Activated B cell treated with CpG ODN at 0.5 μM for 24 hours (primary cell): Measurements from ENCODE around the gene DESI1. TPM values are rescaled to one million over a fixed set of nuclear protein-coding genes. Genes with fewer than 3 reads are reported as not detected.

Source experiments
- ATAC-seq: fragments of 200-7000 bp; cut with Tn5 transposase; one replicate; pipeline ENCODE4 v1.10.0; 2021; ENCODE audit warnings: low read depth, mild to moderate bottlenecking, moderate library complexity
- CTCF ChIA-PET: fragments of 350-600 bp; sonication (Branson Sonifier 250); formaldehyde crosslinking; loops from one replicate; lab custom pipeline; 2021; ENCODE audit warnings: antibody characterized with exemption; lab: Charles Lee
- POLR2A ChIA-PET: fragments of 350-600 bp; sonication (Branson Sonifier 250); formaldehyde crosslinking; loops from one replicate; lab custom pipeline; 2021; ENCODE audit warnings: antibody characterized with exemption; lab: Charles Lee
- DNase-seq: peaks from one replicate; pipeline ENCODE4 v3.0.0; 2022
- H3K27ac Mint-ChIP-seq: one replicate; pipeline ENCODE4 v1.8.0; 2020; ENCODE audit warnings: mixed read lengths
- H3K27me3 Mint-ChIP-seq: one replicate; pipeline ENCODE4 v1.8.0; 2021; ENCODE audit warnings: mixed read lengths
- H3K36me3 Mint-ChIP-seq: one replicate; pipeline ENCODE4 v1.8.0; 2021; ENCODE audit warnings: low read depth, mixed read lengths
- H3K4me1 Mint-ChIP-seq: one replicate; pipeline ENCODE4 v1.8.0; 2021; ENCODE audit warnings: mixed read lengths
- H3K4me3 Mint-ChIP-seq: one replicate; pipeline ENCODE4 v1.8.0; 2020; ENCODE audit warnings: mild to moderate bottlenecking, mixed read lengths
- H3K9me3 Mint-ChIP-seq: one replicate; pipeline ENCODE4 v1.8.0; 2020; ENCODE audit warnings: mixed read lengths
- CTCF ChIP-seq: fragments of 200-600 bp; IDR thresholded peaks from one replicate; pipeline ENCODE4 v1.8.0; 2022; ENCODE audit warnings: antibody characterized with exemption, mild to moderate bottlenecking
- intact Hi-C: fragments of 100-400 bp; cut with micrococcal nuclease; formaldehyde crosslinking; loops from one replicate; pipeline ENCODE4 v1.15.1; 2024
- total RNA-seq: library from RNA; stranded (reverse); gene quantifications from 2 replicates; pipeline ENCODE4 v1.2.3, GENCODE V29; 2022

The DESI1 gene
- total RNA-seq, 1 donor from 2014 or later = 49.5 TPM

DNA sequence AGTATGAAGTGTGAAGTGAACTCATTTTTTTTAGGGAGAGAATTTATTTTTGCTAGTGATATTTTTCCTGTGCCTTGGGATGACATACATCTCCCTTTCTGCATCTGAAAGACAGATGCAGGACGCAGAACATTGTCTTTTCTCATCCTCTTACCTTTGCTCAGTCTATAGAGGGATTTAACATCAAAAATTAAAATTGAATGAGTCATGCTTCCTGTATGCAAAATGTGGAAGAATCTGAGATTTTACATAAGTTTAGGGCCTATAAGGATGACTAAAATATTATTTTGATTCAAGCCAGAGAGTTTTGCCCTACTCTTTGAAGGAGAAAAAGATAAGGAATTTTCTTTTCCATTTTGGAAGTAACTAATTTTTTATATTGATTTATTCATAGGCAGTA is 27.6 kb upstream of the DESI1 start:
- TF ChIP-seq CTCF = no peak
- intact Hi-C loops = no loop called here
- ChIA-PET POLR2A (interaction anchor here (0.6 kb wide), 1 partner anchor 180 kb away, joined by 4 read pairs; the partner anchor contains the start of gene PHF5A), CTCF (no interaction called here)
- Mint-ChIP-seq H3K27me3 (no peaks in the 10 kb centered on the region), H3K27ac (no peak overlapping the region), H3K36me3 (peaks cover 69% of the 10 kb centered on the region), H3K9me3 (no peaks in the 10 kb centered on the region), H3K4me1 (peaks cover 8% of the 10 kb centered on the region), H3K4me3 (no peak overlapping the region)
- ATAC-seq = peak; percentile 47
- no peak for DNase-seq

DNA sequence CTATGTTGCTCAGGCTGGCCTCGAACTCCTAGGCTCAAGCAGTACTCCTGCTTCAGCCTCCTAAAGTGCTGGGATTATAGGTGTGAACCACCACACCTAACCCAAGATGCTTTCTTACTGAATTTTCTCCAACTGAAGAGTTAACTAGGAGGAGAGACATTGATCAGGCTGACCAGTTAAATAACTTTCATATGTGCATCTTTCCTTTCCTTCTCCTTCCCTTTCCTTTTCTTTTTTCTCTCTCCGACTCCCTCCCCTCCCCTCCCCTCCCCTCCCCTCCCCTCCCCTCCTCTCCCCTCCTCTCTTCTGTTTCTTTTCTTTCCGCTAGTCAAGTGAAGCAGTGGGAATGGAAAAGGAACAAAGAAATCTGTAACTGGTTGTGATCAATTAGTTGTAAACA is 26.9 kb upstream of the DESI1 start:
- TF ChIP-seq CTCF = no peak
- Mint-ChIP-seq H3K4me3 (no peak overlapping the region), H3K9me3 (no peaks in the 10 kb centered on the region), H3K27ac (no peak overlapping the region), H3K27me3 (no peaks in the 10 kb centered on the region), H3K36me3 (peaks cover 70% of the 10 kb centered on the region), H3K4me1 (peaks cover 8% of the 10 kb centered on the region)
- no peak for DNase-seq
- CTCF ChIA-PET = no interaction called here
- intact Hi-C loops = no loop called here
- POLR2A ChIA-PET = interaction anchor here (0.6 kb wide), 1 partner anchor 179 kb away, joined by 4 read pairs; the partner anchor contains the start of gene PHF5A
- ATAC-seq = no peak

DNA sequence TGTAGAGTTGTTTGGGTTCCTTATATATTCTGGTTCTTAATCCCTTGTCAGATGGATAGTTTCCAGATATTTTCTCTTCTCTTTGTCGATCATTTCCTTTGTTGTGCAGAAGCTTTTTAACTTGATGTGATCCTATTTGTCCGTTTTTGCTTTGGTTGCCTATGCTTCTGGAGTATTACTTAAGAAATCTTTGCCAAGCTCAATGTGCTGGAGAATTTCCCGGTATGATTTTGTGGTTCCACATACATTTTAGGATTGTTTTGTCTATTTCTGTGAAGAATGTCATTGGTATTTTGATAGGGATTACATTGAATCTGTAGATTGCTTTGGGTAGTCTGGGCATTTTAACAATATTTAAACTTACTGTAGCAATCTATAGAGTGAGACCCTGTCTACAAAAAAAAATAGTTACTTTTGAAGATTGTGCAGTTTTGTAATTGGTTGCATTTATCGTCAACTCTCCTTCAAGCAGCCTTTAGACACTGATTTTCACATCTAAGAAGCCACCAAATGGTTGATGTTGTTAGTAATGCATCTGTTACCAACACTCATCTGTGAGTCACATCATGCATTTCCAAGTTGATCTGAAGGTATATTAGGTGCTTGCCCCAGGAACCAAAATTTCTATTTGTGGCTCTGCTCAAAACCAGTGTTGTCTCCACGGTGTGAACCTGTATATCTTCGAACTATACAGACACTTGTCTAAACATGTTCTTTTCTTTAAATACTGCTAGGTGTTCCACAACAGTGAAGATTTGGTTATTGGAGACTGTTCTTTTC is 21.7 kb upstream of the DESI1 start:
- H3K27ac Mint-ChIP-seq = no peak overlapping the region
- POLR2A ChIA-PET = interaction anchor here (0.6 kb wide), 1 partner anchor 46 kb away, joined by 6 read pairs; the partner anchor contains the start of gene SNU13

GRCh38 chr22:41641854-41642253 is 21.0 kb upstream of the DESI1 start:
- Mint-ChIP-seq H3K27me3 (no peaks in the 10 kb centered on the region), H3K4me3 (no peak overlapping the region), H3K27ac (no peak overlapping the region), H3K9me3 (no peaks in the 10 kb centered on the region), H3K36me3 (peaks cover 77% of the 10 kb centered on the region), H3K4me1 (no peaks in the 10 kb centered on the region)
- CTCF ChIA-PET = no interaction called here
- DNase-seq (no peak), ATAC-seq (no peak)
- intact Hi-C loops = no loop called here
- no peak for TF ChIP-seq CTCF
- POLR2A ChIA-PET = interaction anchor here (0.6 kb wide), 1 partner anchor 47 kb away, joined by 6 read pairs; the partner anchor contains the start of gene SNU13

More for the DNA sequence above, 21.7 kb upstream of the DESI1 start:
- no peak overlapping the region for H3K4me3 Mint-ChIP-seq
- TF ChIP-seq CTCF = no peak
- CTCF ChIA-PET = no interaction called here
- ATAC-seq (no peak), DNase-seq (no peak)
- no peaks in the 10 kb centered on the region for H3K9me3 Mint-ChIP-seq
- intact Hi-C loops = no loop called here
- peaks cover 75% of the 10 kb centered on the region for H3K36me3 Mint-ChIP-seq
- H3K27me3 Mint-ChIP-seq = no peaks in the 10 kb centered on the region
- no peaks in the 10 kb centered on the region for H3K4me1 Mint-ChIP-seq

- Mint-ChIP-seq H3K9me3 (no peaks in the 10 kb centered on the region), H3K36me3 (peaks cover 83% of the 10 kb centered on the region), H3K27ac (no peak overlapping the region), H3K4me1 (no peaks in the 10 kb centered on the region), H3K27me3 (no peaks in the 10 kb centered on the region), H3K4me3 (no peak overlapping the region)
- ATAC-seq = no peak
- ChIA-PET POLR2A (no interaction called here), CTCF (no interaction called here)
- no peak for DNase-seq
- intact Hi-C loops = no loop called here
- no peak for TF ChIP-seq CTCF
Measured at GRCh38 chr22:41638748-41639147, 17.9 kb upstream of the DESI1 start.
